Heart right ventricle (tissue), 16 donors: ENCODE results near the gene ATP1A4. TPM values are rescaled to one million over a fixed set of nuclear protein-coding genes. Genes with fewer than 3 reads are reported as not detected.

Experiments used
- ATAC-seq, 8 donors: fragments of 200-7000 bp; cut with Tn5 transposase; one replicate each; pipeline ENCODE4 v1.9.1; 2020; ENCODE audit warnings: mild to moderate bottlenecking in 8 of 8, moderate library complexity in 8 of 8, moderate number of reproducible peaks in 1 of 8
- DNase-seq, 2 donors: peaks; one replicate each; pipeline ENCODE4 v3.0.0-alpha.2; 2020
- H3K27ac ChIP-seq, 10 donors: fragments of 200-600 bp; sonication (generic) in 2 of 10; one replicate each; pipeline versions ENCODE4 v1.5.0 to v1.8.0; 2020 to 2022; ENCODE audit warnings: mild to moderate bottlenecking in 3 of 10
- H3K27me3 ChIP-seq, 7 donors: fragments of 200-600 bp; one replicate each; pipeline ENCODE4 v1.8.0; 2021 to 2022; ENCODE audit warnings: mild to moderate bottlenecking in 2 of 7
- H3K36me3 ChIP-seq, 9 donors: fragments of 200-600 bp; sonication (generic) in 1 of 9; one replicate each; pipeline versions ENCODE4 v1.5.0 to v1.8.0; 2020 to 2022; ENCODE audit warnings: mild to moderate bottlenecking in 2 of 9
- H3K4me1 ChIP-seq, 9 donors: fragments of 200-600 bp; sonication (generic) in 1 of 9; one replicate each; pipeline versions ENCODE4 v1.5.0 to v1.8.0; 2020 to 2022; ENCODE audit warnings: mild to moderate bottlenecking in 4 of 9
- H3K4me3 ChIP-seq, 10 donors: fragments of 200-600 bp; sonication (generic) in 2 of 10; one replicate each; pipeline versions ENCODE4 v1.5.0 to v1.8.0; 2020 to 2022; ENCODE audit warnings: mild to moderate bottlenecking in 7 of 10, moderate library complexity in 2 of 10
- H3K9me3 ChIP-seq, 11 donors: fragments of 200-600 bp in 10 of 11; sonication (generic) in 2 of 11; one replicate each; pipeline versions ENCODE4 v1.5.0 to v1.8.0; 2013 to 2022; ENCODE audit warnings: mild to moderate bottlenecking in 2 of 11, control low read depth in 1 of 11, moderate library complexity in 1 of 11
- WGBS, 2 donors: extraction: QIAGEN DNeasy Blood & Tissue Kit; methylation state at CpG; one replicate each; pipeline ENCODE4 v1.1.7; 2013; ENCODE audit warnings: inconsistent platforms in 1 of 2; 5-methylcytosine and 5-hydroxymethylcytosine counted together
- intact Hi-C, 10 donors: fragments of 100-400 bp; cut with DNase I; formaldehyde crosslinking; loops; one replicate each; pipeline versions ENCODE4 v1.11.1 to v1.14.2; 2022
- polyA plus RNA-seq, 2 donors: library from polyadenylated mRNA; stranded (reverse); fragments of 200-250 nt; gene quantifications; one replicate each; pipeline ENCODE4 v1.2.3, GENCODE V29; 2013
- total RNA-seq, 10 donors: library from RNA; stranded (reverse); fragmentation: NEBNext Ultra II Directional in 3 of 10; extraction: Animal tissue kit (Norgen Biotek cat#: 25700) in 3 of 10; gene quantifications; one replicate each; pipeline versions ENCODE4 v1.2.1 to v1.2.4, GENCODE V29; 2021 to 2023
- TF ChIP-seq, protein P1 (sequence below), 9 donors: fragments of 200-600 bp; sonication (generic) in 2 of 9; IDR thresholded peaks; one replicate each; pipeline versions ENCODE4 v1.5.0 to v1.8.0; 2021 to 2022; ENCODE audit warnings: antibody characterized with exemption in 9 of 9, mild to moderate bottlenecking in 5 of 9, moderate library complexity in 1 of 9
- donor health status: Arrhythmogenic right ventricular cardiomyopathy.
- donor health status: ischemic (EF 13 %, LVEDD 7.1; RV severe dilation, severe dysfunction).
- donor health status: healthy with polysubstance abuse.
- donor health status: DM: no; HTN: yes; CAD: no.
- donor health status: DM: no; HTN: no; CAD: no.
- donor health status: ischemic (EF 25% LVEDD 6.9; RV normal size, moderate dysfunction).
- donor health status: ischemic (EF 25% LVEDD 5.7; RV mildly dilated, moderate dysfunction).
- donor health status: healthy.
- donor health status: DM: yes; HTN: yes; CAD: no.
- donor health status: Ischemic cardiomyopathy.
- donor health status: ischemic (EF 35%, LVEDD 5.7; RV mildly dilated, moderate dysfunction).
- donor health status: nonischemic (EF 11% LVEDD 7.7; RV severe dilation, severe dysfunction).
- donor health status: DM: yes; HTN: yes; CAD: no.
- donor health status: PGD.
- donor health status: ischemic (EF 29% LVEDD 5.4; RV normal size, mild dysfunction).
- donor health status: nonischemic (EF 23%, LVEDD 6.1; RV moderate dilation, normal function).

The ATP1A4 gene
- total and polyA plus RNA-seq, 12 donors = 0.04 to 1.5 (median 0.29) TPM; not detected in 5

DNA sequence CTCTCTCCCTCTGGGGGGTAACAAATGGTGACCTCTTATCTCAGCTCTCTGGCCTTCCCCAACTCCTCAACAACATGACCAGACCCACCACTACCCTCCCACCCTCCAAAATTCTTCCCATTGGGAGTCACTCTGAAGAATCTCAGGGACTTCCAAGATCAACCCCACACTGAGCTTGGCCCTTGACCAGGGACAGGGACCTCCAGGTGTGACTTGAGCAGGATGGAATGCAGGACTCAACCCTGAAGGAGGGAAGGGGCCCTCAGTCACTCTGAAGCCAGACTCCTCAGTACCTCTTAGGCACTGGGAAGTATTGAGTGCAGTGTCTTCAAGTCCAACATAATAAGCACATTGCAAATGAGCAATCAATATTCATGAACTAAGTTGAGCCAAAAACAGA is 40.8 kb downstream of the ATP1A4 start:
- Histone ChIP-seq H3K27ac (peak overlapping the region in 3 of 10 donors; percentile 55 to 87 (median 83)), H3K4me1 (peaks cover 9 to 53% (median 18%) of the 10 kb centered on the region in 9 donors)

DNA sequence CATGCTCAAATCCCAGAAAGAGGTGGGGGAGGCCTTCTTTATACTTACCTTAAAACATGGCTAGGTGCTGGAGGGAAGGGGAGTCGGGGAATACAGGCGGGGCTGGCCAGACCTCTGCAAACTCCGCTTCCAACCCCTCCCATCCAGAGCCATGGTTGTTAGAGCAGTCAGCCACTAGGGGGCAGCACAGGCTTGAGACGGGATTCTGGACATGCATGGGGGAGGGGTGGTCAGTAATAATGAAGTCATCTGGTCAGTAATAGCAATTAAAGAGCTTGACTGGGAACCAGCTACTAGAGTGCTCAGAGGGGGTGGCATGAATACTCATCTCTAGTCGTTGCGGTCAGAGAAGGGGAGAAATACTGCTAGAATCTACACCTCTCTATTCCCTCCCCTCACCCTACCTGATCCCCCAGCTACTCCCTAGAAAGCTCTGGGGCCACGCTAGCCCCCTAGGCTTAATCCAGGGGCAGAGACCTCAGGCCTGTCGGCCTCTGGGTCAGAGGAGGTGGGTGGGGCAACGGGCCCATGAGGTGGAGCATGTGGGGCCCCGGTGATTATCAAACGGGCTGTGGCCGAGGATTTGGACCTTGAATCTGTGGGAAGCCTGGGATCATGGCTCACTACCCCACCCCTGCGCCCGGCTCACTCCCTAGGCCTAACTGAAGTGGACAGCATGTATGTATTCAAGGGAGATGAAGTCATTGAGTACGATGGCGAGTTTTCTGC is 41.9 kb downstream of the ATP1A4 start:
- TF ChIP-seq, protein P1, sequence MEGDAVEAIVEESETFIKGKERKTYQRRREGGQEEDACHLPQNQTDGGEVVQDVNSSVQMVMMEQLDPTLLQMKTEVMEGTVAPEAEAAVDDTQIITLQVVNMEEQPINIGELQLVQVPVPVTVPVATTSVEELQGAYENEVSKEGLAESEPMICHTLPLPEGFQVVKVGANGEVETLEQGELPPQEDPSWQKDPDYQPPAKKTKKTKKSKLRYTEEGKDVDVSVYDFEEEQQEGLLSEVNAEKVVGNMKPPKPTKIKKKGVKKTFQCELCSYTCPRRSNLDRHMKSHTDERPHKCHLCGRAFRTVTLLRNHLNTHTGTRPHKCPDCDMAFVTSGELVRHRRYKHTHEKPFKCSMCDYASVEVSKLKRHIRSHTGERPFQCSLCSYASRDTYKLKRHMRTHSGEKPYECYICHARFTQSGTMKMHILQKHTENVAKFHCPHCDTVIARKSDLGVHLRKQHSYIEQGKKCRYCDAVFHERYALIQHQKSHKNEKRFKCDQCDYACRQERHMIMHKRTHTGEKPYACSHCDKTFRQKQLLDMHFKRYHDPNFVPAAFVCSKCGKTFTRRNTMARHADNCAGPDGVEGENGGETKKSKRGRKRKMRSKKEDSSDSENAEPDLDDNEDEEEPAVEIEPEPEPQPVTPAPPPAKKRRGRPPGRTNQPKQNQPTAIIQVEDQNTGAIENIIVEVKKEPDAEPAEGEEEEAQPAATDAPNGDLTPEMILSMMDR (IDR thresholded peaks at IDR 0.05) = peak; percentile 94 to 98 (median 96)
- ATAC-seq (peak; percentile 83 to 91 (median 88)), DNase-seq (peak; percentile 86 to 92)
- Histone ChIP-seq H3K4me3 (no peak overlapping the region), H3K9me3 (no peaks in the 10 kb centered on the region), H3K27me3 (no peaks in the 10 kb centered on the region), H3K27ac (peak overlapping the region in 7 of 10 donors; percentile 59 to 87 (median 79)), H3K36me3 (no peaks in the 10 kb centered on the region), H3K4me1 (peaks cover 9 to 58% (median 18%) of the 10 kb centered on the region in 9 donors)
- intact Hi-C loops = loop anchor here (1.0 to 10.0 kb wide), 17 partner anchors 26 to 182 kb away; partner anchors contain the start of genes IGSF8 (in 2 of the 10) and ATP1A2 (in 1 of the 10)
- 21 to 26% methylated on average over 16 of the region's 16 CpGs for WGBS, 2 donors

More for the DNA sequence above, 40.8 kb downstream of the ATP1A4 start:
- DNase-seq (no peak), ATAC-seq (no peak)
- intact Hi-C loops = loop anchor here (2.0 to 10.0 kb wide), 14 partner anchors 27 to 183 kb away; partner anchors contain the start of genes IGSF8 (in 2 of the 10) and ATP1A2 (in 1 of the 10)
- no peaks in the 10 kb centered on the region for H3K9me3 ChIP-seq
- TF ChIP-seq, protein P1 (IDR thresholded peaks at IDR 0.05) = no peak
- no peak overlapping the region for H3K4me3 ChIP-seq
- H3K27me3 ChIP-seq = no peaks in the 10 kb centered on the region
- no peaks in the 10 kb centered on the region for H3K36me3 ChIP-seq

DNA sequence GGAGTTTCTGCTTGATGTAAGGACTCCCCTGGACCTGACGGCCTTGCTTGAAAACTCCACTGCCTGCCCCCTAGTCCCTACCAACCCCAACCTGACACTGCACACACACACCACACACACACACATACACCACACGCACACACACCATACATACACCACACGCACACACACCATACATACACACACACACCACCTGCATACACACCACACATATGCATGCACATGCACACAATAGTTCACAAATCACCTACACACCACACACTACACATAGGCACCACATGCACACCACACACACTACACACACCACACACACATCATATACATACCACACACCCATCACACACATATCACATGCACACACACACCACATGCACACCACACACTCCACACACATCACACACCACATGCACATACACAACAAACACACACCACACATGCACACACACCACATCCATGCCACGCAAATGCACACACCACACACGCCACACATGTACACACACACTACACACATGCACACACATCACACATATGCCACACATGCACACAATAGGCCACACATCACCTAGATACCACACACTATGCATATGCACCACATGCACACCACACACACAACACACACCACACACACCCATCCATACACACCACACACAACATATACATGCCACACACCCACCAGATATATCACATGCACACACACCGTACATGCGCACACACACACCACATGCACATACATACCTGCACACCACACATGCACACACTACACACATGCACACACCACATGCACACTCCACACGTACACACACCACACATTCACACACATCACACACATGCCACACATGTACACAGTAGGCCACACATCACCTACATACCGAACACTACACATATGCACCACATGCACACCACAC is 42.7 kb downstream of the ATP1A4 start:
- intact Hi-C loops = loop anchor here (1.0 to 10.0 kb wide), 17 partner anchors 25 to 181 kb away; partner anchors contain the start of genes IGSF8 (in 2 of the 10) and ATP1A2 (in 1 of the 10)
- no peaks in the 10 kb centered on the region for H3K9me3 ChIP-seq
- no peak overlapping the region for H3K4me3 ChIP-seq
- 90 to 96% methylated on average over 9 of the region's 9 CpGs for WGBS, 2 donors
- no peaks in the 10 kb centered on the region for H3K36me3 ChIP-seq
- H3K27ac ChIP-seq = peak overlapping the region in 4 of 10 donors; percentile 76 to 87 (median 83)
- H3K4me1 ChIP-seq = peaks cover 9 to 57% (median 18%) of the 10 kb centered on the region in 9 donors
- no peak for DNase-seq
- peak in 1 of 8 donors; percentile 1 for ATAC-seq
- TF ChIP-seq, protein P1 (IDR thresholded peaks at IDR 0.05) = no peak
- no peaks in the 10 kb centered on the region for H3K27me3 ChIP-seq

- Histone ChIP-seq H3K4me1 (peaks cover 7 to 51% (median 14%) of the 10 kb centered on the region in 9 donors), H3K9me3 (no peaks in the 10 kb centered on the region), H3K27ac (no peak overlapping the region), H3K27me3 (no peaks in the 10 kb centered on the region), H3K36me3 (no peaks in the 10 kb centered on the region), H3K4me3 (no peak overlapping the region)
- intact Hi-C loops = loop anchor here in 9 of 10 donors (2.0 to 10.0 kb wide), 10 partner anchors 24 to 180 kb away; partner anchors contain the start of genes ATP1A2 (in 1 of the 9) and IGSF8 (in 1 of the 9)
- no peak for DNase-seq
- no peak for ATAC-seq
- TF ChIP-seq, protein P1 (IDR thresholded peaks at IDR 0.05) = no peak
- WGBS, 2 donors = 72 to 82% methylated on average over 2 of the region's 2 CpGs
Measured at GRCh38 chr1:160194737-160195059, 43.3 kb downstream of the ATP1A4 start.
